ENCODE measurements around the gene UBE4B.

Gene UBE4B

GRCh38 chr1:10185759-10186158 lies 153.0 kb downstream of the UBE4B start:
- TF ChIP-seq CTCF (IDR thresholded peaks at IDR 0.05; ENCODE audit: borderline replicate concordance, insufficient read depth, low read depth, low read length), result no peak
- no peak overlapping the region for H3K4me3 ChIP-seq (ENCODE audit: low read depth, low read length)

- H3K4me3 ChIP-seq (ENCODE audit: low read depth, low read length), result no peak overlapping the region
- no peak for TF ChIP-seq CTCF (IDR thresholded peaks at IDR 0.05; ENCODE audit: borderline replicate concordance, insufficient read depth, low read depth, low read length)
These were observed 153.7 kb downstream of the UBE4B start for GRCh38 chr1:10186331-10187025.

GRCh38 chr1:10187026-10187334 lies 154.2 kb downstream of the UBE4B start:
- no peak overlapping the region for H3K4me3 ChIP-seq (ENCODE audit: low read depth, low read length)
- no peak for TF ChIP-seq CTCF (IDR thresholded peaks at IDR 0.05; ENCODE audit: borderline replicate concordance, insufficient read depth, low read depth, low read length)

- H3K4me3 ChIP-seq (ENCODE audit: low read depth, low read length), result no peak overlapping the region
- TF ChIP-seq CTCF (IDR thresholded peaks at IDR 0.05; ENCODE audit: borderline replicate concordance, insufficient read depth, low read depth, low read length), result no peak
These were observed 155.4 kb downstream of the UBE4B start for GRCh38 chr1:10188133-10188650.

- H3K4me3 ChIP-seq (ENCODE audit: low read depth, low read length), result no peak overlapping the region
- TF ChIP-seq CTCF (IDR thresholded peaks at IDR 0.05; ENCODE audit: borderline replicate concordance, insufficient read depth, low read depth, low read length), result no peak
These were observed 156.9 kb downstream of the UBE4B start for GRCh38 chr1:10189659-10190058.

- no peak for TF ChIP-seq CTCF (IDR thresholded peaks at IDR 0.05; ENCODE audit: borderline replicate concordance, insufficient read depth, low read depth, low read length)
- no peak overlapping the region for H3K4me3 ChIP-seq (ENCODE audit: low read depth, low read length)
These were observed 159.5 kb downstream of the UBE4B start for GRCh38 chr1:10192263-10192662.

GRCh38 chr1:10193288-10193687 lies 160.5 kb downstream of the UBE4B start:
- no peak for TF ChIP-seq CTCF (IDR thresholded peaks at IDR 0.05; ENCODE audit: borderline replicate concordance, insufficient read depth, low read depth, low read length)

More at GRCh38 chr1:10193288-10193687, 160.5 kb downstream of the UBE4B start:
- H3K4me3 ChIP-seq (ENCODE audit: low read depth, low read length), result no peak overlapping the region

Measured in GM12875 (cell line).